ENCODE data around the gene SLC6A3.
"Not testable (repeated sequence)": the region's sequence is repeated elsewhere in the genome, so short reads cannot be mapped to it uniquely, and the experiment has no call there.

Gene SLC6A3

DNA sequence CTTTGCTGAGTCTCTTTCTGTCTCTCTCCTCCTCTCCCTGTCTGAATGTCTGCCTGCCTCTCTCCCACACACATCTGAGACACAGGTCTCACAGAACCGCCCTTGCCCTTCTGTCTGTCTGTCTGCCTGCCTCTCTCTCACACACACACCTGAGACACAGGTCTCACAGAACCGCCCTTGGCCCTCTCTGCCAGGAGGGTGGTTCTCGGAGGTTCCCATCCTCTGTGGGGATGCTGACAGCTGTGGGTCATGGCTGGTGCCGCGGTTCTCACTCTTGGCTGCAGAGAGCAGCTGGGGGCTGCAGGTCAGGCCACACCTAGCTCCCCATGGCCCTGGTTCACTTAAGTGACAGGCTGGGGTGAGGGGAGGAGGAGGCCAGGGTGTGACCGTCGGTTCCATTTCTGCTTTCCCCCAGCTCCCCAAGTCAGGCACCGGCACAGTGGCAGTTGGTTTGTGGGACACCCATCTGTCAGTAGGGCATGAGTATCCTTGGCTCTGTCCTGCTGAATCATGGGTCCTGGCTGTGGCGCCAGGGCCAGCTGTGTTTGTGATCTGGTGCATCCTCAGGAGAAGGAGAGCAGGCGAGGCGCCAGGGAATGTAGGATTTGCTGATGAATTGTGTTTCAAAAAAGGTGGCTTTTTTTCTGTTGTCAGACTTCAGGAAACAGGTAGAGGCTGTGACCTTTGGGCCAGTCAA lies 58.0 kb downstream of the SLC6A3 start:
- DNase-seq (ENCODE audit: low read depth) = no peak

DNA sequence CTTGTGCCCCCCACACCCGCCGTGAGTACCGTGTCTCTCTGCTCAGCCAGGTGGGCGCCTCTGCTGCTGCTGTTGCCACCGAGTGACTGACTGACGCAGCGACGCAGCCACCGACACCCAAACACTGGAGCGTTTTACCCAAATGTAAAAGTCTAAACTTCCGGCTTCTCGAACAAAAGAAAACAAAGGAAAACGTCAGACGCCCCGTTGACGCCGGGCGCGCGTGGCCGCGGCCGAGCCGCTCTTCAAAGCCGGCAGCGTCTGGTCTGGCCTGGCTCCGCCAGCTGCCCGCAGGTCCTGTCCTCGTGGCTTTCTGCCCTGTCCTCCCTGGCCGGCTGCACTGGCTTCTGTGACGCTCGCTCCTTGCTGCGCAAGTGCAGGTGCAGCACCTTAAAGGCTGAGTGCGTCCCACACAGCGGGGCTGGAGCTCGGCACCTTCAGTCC lies 58.9 kb downstream of the SLC6A3 start:
- DNase-seq (ENCODE audit: low read depth) = peak; percentile 42

GRCh38 chr5:1385395-1386273 lies 59.6 kb downstream of the SLC6A3 start:
- DNase-seq (ENCODE audit: low read depth) = peak; percentile 77

GRCh38 chr5:1384521-1384920 lies 60.7 kb downstream of the SLC6A3 start:
- no peak for DNase-seq (ENCODE audit: low read depth)

DNA sequence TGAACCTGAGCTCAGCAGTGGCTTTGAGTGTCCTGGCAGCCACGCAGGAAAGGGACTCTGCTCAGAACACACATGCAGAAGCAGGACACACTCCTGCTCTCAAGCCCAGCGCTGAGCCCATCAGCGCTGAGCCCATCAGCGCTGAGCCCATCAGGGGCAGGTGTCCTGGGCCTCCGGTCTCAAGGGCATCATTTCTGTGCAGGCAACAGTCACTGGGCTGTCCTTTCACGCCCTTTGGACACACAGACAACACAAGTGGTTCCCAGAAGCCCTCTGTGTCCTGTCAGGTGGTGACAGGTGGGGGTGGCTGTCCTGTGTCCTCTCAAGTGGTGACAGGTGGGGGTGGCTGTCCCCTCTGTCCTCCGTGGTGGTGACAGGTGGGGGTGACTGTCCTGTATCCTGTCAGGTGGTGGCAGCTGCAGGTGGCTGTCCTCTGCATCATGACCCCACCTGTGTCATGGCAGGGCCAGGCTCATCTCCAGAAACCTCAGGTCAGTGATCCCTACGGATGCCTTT lies 61.3 kb downstream of the SLC6A3 start:
- DNase-seq (ENCODE audit: low read depth) = no peak

GRCh38 chr5:1383344-1383743 lies 61.9 kb downstream of the SLC6A3 start:
- no peak for DNase-seq (ENCODE audit: low read depth)

DNA sequence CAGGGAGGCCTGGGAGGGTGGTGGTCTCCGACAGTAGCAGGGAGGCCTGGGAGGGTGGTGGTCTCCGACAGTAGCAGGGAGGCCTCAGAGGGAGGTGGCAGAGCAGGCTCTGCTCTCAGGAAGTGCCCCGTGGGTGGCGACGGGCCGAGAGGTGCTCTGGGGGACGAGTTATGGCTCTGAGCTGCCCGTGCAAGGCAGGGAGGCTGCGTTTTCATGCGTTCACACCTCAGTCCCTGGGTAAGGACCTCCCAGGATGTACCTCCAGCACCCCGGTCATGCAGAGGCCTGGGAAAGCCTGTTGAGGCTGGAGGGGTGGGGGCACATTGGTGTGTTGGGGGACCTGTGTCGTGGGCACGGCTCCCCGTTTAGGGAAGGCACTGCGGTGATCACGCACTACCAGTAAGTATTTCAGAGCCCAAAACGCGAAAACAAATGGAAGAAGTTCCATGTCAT lies 63.0 kb downstream of the SLC6A3 start:
- DNase-seq (ENCODE audit: low read depth) = no peak

GRCh38 chr5:1381370-1382247 lies 63.6 kb downstream of the SLC6A3 start:
- DNase-seq (ENCODE audit: low read depth) = no peak

DNA sequence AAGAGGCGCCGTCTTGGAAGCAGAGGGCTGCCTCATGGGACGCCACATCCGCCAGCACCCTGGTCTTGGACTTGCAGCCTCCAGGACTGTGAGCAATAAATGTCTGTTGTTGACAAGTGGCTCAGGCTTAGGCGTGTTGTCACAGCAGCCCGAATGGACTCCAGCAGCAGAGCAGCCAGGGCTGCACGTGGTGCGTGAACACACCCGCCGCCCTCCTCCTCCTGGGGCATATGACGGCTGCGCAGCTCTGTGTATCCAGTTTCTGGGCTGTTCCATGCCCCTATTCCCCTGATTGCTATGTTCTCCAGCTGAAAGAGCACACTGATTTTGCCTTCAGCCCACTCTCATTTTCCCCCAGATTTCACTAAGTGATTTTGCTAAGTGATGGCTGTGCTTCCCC lies 64.3 kb downstream of the SLC6A3 start:
- no peak for DNase-seq (ENCODE audit: low read depth)

DNA sequence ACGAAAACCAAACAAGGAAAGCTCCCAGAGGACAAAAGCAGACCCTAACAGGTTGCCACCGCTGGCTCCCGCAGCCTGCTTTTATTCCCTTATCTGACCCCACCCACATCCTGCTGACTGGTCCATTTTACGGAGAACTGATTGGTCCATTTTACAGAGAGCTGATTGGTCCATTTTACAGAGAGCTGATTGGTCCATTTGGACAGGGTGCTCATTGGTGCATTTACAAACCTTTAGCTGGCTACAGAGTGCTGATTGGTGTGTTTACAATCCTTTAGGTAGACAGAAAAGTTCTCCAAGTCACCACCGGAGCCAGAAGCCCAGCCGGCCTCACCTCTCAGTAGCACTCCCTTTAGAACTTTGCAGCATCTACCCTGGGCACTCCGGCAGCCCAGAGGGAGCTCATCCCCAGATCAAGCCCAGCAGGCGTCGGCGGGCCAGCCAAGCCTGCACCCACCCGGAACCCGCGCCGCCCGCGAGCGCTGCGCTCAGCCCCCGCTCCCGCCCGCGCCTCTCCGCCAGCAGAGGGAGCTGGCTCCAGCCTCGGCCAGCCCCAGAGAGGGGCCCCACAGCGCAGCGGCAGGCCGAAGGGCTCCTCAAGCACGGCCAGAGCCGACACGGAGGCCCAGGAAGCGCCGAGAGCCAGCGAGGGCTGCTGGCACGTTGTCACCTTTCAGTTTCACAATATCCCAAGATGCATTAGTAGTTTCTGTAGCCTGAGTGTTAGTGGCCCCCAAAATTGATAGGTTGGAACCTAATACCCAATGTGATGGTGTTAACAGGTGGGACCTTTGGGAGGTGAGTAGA lies 65.0 kb downstream of the SLC6A3 start:
- peak; percentile 27 for DNase-seq (ENCODE audit: low read depth)

DNA sequence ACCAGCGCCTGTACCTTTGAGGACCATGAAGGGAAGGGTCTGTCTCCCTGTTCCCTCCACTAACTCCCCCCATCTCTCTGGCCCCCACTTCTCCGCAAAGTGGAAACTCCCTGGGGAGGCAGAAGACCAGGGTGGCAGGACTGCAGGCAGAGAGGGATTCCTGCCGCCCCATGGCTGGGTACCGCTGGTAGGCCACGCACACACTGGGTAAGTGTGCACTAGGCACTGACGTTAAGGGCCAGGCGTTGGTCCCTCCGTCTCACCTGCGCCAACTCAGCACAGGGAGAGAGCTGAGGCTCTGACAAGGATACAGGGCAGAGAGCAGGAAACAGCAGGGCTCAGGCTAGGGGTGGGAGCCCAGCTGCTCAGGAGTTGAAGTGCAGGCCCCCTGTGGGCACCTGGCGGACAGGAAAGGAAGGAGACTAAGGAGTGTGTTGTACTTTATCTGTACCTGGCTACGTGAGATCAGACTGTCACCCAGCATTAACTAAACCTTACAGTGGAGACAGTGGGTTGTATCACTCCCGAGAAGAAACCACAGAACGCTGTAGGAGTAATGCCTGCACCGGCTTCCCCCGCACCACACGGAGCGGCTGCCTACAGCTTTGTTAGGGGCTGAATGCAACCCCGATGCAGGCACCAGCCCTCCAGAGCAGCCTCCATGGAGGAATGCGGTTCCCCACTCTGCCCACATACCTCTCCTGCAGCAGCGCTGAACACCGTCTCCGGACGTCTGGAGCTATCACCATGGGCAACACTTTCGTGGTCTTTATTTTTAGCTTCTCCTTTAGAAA lies 66.2 kb downstream of the SLC6A3 start:
- DNase-seq (ENCODE audit: low read depth) = no peak

DNA sequence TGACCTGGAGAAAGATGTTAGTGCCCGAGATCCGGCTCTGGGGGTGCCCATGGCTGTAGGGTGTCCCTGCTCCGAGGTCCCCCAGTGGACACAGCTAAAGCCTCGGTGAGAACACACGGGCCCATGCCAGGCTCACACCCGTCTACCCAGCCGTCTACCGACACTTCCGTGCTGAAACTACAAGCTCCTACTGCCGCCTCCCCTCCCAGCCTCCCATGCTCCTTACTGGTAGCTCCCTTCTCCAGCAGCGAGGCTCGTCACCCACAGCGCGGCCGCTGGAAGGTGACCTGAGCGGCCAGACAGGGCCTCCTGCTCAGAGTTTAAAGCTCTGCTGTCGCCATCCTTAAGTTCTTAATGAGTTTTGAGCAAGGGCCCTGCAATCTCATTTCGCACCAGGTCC lies 67.1 kb downstream of the SLC6A3 start:
- no peak for DNase-seq (ENCODE audit: low read depth)

DNA sequence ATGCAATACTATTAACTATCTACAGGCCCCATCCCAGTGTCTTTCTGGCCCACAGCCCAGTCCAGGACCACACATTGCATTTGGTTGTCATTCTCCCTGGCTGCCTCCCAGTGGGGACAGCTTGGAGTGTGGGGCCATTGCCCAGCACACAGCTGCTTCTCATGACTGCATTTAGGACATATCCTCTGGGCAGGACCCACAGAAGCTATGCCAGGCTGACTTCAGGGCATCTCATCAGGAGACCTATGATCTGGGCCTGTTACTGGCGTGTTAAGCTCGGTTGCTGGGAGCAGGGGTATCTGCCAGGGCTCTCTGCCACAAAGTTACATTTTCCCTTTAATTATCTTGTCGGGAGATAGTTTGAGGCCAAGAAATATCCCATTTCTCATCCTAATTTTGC lies 68.3 kb downstream of the SLC6A3 start:
- no peak for DNase-seq (ENCODE audit: low read depth)

DNA sequence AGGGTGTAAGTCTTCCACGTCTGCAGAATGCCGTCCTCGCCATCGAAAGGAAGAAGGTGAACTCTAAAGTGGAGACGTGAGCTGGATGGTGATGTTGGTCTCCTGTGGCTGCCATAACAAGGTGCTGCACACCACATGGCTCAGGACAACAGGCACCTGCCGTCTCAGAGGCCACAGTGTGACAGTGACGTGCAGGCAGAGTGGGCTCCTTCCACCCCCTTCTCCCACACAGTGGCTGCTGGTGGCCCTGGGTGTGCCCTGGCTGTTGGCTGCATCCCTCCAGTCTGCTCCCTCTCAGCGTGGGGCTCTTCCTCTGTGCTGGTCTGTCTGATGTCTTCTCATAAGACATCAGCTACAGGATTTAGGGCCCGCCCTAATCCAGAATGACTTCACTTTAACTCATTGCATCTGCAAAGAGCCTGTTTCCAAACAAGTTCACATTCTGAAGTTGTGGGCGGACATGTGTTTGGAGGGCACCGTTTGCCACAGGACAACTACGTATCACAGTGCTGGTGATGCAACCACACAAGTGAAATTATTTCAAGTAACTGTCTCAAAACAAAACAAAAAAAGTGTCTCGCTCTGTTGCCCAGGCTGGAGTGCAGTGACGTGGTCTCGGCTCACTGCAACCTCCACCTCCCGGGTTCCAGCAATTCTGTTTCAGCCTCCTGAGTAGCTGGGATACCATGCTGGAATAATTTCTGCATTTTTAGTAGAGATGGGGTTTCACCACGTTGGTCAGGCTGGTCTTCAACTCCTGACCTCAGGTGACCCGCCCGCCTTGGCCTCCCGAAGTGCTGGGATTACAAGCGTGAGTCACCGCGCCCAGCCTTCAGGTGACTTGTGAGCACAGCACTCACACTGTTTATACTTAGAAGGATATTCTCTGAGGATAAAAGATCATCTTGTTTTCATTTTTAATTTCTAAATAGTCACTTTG lies 69.1 kb downstream of the SLC6A3 start:
- no peak for DNase-seq (ENCODE audit: low read depth)

DNA sequence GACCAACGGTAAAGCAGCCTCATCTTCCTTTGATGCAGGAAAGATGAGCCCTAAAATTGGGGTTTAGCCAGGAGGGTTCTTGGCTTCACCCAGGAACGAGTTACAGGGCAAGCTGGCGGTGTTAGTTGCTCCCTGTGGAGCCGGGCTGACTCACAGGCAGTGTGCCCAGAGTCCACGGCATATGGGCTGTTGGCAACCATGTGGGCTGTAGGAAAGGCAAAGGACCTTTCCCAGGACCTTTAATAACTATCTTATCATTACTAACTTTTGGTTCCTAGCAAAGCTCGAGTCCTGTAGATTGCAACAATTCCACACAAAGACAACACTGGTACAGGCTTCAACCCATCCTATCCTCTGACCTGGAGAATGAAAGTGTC lies 70.6 kb downstream of the SLC6A3 start:
- no peak for DNase-seq (ENCODE audit: low read depth)

GRCh38 chr5:1374030-1374678 lies 71.1 kb downstream of the SLC6A3 start:
- DNase-seq (ENCODE audit: low read depth) = no peak

DNA sequence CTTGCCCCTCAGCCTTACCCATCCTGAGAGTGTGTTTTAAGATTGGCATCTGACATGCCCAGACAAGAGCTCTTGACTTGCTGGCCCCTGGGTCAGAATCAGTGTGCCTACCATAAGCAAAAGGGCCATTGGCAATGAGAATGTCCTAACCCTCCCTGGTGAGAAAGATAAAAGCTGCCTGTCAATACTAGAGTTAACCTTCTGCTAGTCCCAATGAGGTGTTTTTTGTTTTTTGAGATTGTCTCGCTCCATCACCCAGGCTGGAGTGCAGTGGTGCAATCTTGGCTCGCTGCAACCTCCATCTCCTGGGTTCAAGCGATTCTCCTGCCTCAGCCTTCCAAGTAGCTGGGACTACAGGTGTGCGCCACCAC lies 73.3 kb downstream of the SLC6A3 start:
- DNase-seq (ENCODE audit: low read depth) = not testable (repeated sequence)

GRCh38 chr5:1371218-1371971 lies 73.8 kb downstream of the SLC6A3 start:
- no peak for DNase-seq (ENCODE audit: low read depth)

Measured in activated T-cell treated with anti-CD3 and anti-CD28 coated beads for 24 hours (primary cell).